22Rv1 (cell line): Measurements from ENCODE around the gene SLC48A1.

ENCODE experiments used
- CTCF ChIP-seq: fragments of 450-650 bp; IDR thresholded peaks from 2 replicates; pipeline ENCODE4 v1.5.1; 2017; ENCODE audit warnings: mild to moderate bottlenecking
- ZFX ChIP-seq: fragments of 450-650 bp; IDR thresholded peaks from 2 replicates; pipeline ENCODE4 v1.6.1; 2017; ENCODE audit warnings: antibody characterized with exemption, borderline replicate concordance

- TF ChIP-seq CTCF (no peak), ZFX (no peak)
These were observed 41.6 kb downstream of the SLC48A1 start for GRCh38 chr12:47814539-47815170.
